Muscle layer of duodenum (tissue), 2 donors: ENCODE data around the gene NXPE4.
"Not testable (repeated sequence)": the region's sequence is repeated elsewhere in the genome, so short reads cannot be mapped to it uniquely, and the experiment has no call there.

Source experiments
- H3K27ac ChIP-seq: one replicate; pipeline ENCODE4 v1.7.0; 2013; ENCODE audit warnings: mild to moderate bottlenecking, low read length
- H3K27me3 ChIP-seq: one replicate; pipeline ENCODE4 v1.7.0; 2013; ENCODE audit warnings: low read depth, mild to moderate bottlenecking, control low read depth, low read length
- H3K36me3 ChIP-seq, 2 donors: one replicate each; pipeline ENCODE4 v1.7.0; 2013; ENCODE audit warnings: low read length in 2 of 2, control low read depth in 1 of 2, mild to moderate bottlenecking in 1 of 2; ENCODE audit not compliant: insufficient read depth in 2 of 2, control insufficient read depth in 1 of 2
- H3K4me1 ChIP-seq, 2 donors: one replicate each; pipeline ENCODE4 v1.7.0; 2013; ENCODE audit warnings: low read length in 2 of 2, mild to moderate bottlenecking in 2 of 2, control low read depth in 1 of 2, moderate library complexity in 1 of 2; ENCODE audit not compliant: insufficient read depth in 2 of 2, control insufficient read depth in 1 of 2
- H3K4me3 ChIP-seq, 2 donors: one replicate each; pipeline ENCODE4 v1.7.0; 2013; ENCODE audit warnings: low read length in 2 of 2, low read depth in 1 of 2, mild to moderate bottlenecking in 1 of 2
- H3K9me3 ChIP-seq, 2 donors: one replicate each; pipeline ENCODE4 v1.7.0; 2013; ENCODE audit warnings: low read length in 2 of 2, control low read depth in 1 of 2, mild to moderate bottlenecking in 1 of 2; ENCODE audit not compliant: control insufficient read depth in 1 of 2
- donor health status: healthy.

NXPE4 gene

GRCh38 chr11:114608605-114609004 lies 13.0 kb upstream of the NXPE4 start:
- not testable (repeated sequence) for H3K4me1 ChIP-seq

GRCh38 chr11:114607753-114608459 lies 12.3 kb upstream of the NXPE4 start:
- no peak overlapping the region for H3K27ac ChIP-seq
- H3K9me3 ChIP-seq: peaks cover 0 to 10% of the 10 kb centered on the region in 2 donors
- H3K4me3 ChIP-seq: no peak overlapping the region
- no peaks in the 10 kb centered on the region for H3K27me3 ChIP-seq
- no peaks in the 10 kb centered on the region for H3K36me3 ChIP-seq
- no peaks in the 10 kb centered on the region for H3K4me1 ChIP-seq

More at GRCh38 chr11:114608605-114609004, 13.0 kb upstream of the NXPE4 start:
- not testable (repeated sequence) for H3K4me3 ChIP-seq, H3K27me3 ChIP-seq, H3K36me3 ChIP-seq, H3K9me3 ChIP-seq, H3K27ac ChIP-seq

GRCh38 chr11:114606802-114607075 lies 11.2 kb upstream of the NXPE4 start:
- not testable (repeated sequence) for H3K27ac ChIP-seq, H3K4me3 ChIP-seq, H3K36me3 ChIP-seq, H3K27me3 ChIP-seq, H3K9me3 ChIP-seq, H3K4me1 ChIP-seq

- Histone ChIP-seq H3K4me3 (no peak overlapping the region), H3K36me3 (no peaks in the 10 kb centered on the region), H3K4me1 (no peaks in the 10 kb centered on the region), H3K27ac (no peak overlapping the region), H3K9me3 (peaks cover 0 to 10% of the 10 kb centered on the region in 2 donors), H3K27me3 (no peaks in the 10 kb centered on the region)
These were observed 10.6 kb upstream of the NXPE4 start for GRCh38 chr11:114606003-114606801.

- Histone ChIP-seq H3K9me3 (peaks cover 0 to 10% of the 10 kb centered on the region in 2 donors), H3K27me3 (no peaks in the 10 kb centered on the region), H3K4me3 (no peak overlapping the region), H3K36me3 (no peaks in the 10 kb centered on the region), H3K4me1 (no peaks in the 10 kb centered on the region), H3K27ac (no peak overlapping the region)
These were observed 9.8 kb upstream of the NXPE4 start for GRCh38 chr11:114605370-114605769.

- H3K27me3 ChIP-seq: no peaks in the 10 kb centered on the region
- no peak overlapping the region for H3K4me3 ChIP-seq
- H3K4me1 ChIP-seq: no peaks in the 10 kb centered on the region
- H3K9me3 ChIP-seq: peaks cover 0 to 10% of the 10 kb centered on the region in 2 donors
- H3K27ac ChIP-seq: no peak overlapping the region
- no peaks in the 10 kb centered on the region for H3K36me3 ChIP-seq
These were observed 9.3 kb upstream of the NXPE4 start for GRCh38 chr11:114604886-114605285.

GRCh38 chr11:114604179-114604813 lies 8.7 kb upstream of the NXPE4 start:
- Histone ChIP-seq H3K27ac (no peak overlapping the region), H3K4me1 (no peaks in the 10 kb centered on the region), H3K4me3 (no peak overlapping the region), H3K9me3 (peaks cover 0 to 10% of the 10 kb centered on the region in 2 donors), H3K36me3 (no peaks in the 10 kb centered on the region), H3K27me3 (no peaks in the 10 kb centered on the region)

- H3K27me3 ChIP-seq, H3K4me1 ChIP-seq, H3K4me3 ChIP-seq, H3K36me3 ChIP-seq, H3K9me3 ChIP-seq, H3K27ac ChIP-seq: not testable (repeated sequence)
These were observed 7.6 kb upstream of the NXPE4 start for GRCh38 chr11:114603151-114603550.

GRCh38 chr11:114598461-114598860 lies 2.9 kb upstream of the NXPE4 start:
- no peaks in the 10 kb centered on the region for H3K4me1 ChIP-seq
- H3K27me3 ChIP-seq: no peaks in the 10 kb centered on the region
- H3K4me3 ChIP-seq: no peak overlapping the region
- no peaks in the 10 kb centered on the region for H3K9me3 ChIP-seq
- no peak overlapping the region for H3K27ac ChIP-seq
- no peaks in the 10 kb centered on the region for H3K36me3 ChIP-seq

- Histone ChIP-seq H3K4me3 (no peak overlapping the region), H3K9me3 (no peaks in the 10 kb centered on the region), H3K27me3 (no peaks in the 10 kb centered on the region), H3K27ac (no peak overlapping the region), H3K4me1 (no peaks in the 10 kb centered on the region), H3K36me3 (no peaks in the 10 kb centered on the region)
These were observed 761 bp upstream of the NXPE4 start for GRCh38 chr11:114596175-114596919.

- no peaks in the 10 kb centered on the region for H3K4me1 ChIP-seq
- H3K27me3 ChIP-seq: no peaks in the 10 kb centered on the region
- H3K27ac ChIP-seq: no peak overlapping the region
- no peak overlapping the region for H3K4me3 ChIP-seq
- no peaks in the 10 kb centered on the region for H3K9me3 ChIP-seq
- no peaks in the 10 kb centered on the region for H3K36me3 ChIP-seq
These were observed 883 bp downstream of the NXPE4 start for GRCh38 chr11:114594703-114595102.
